Neural crest cell (in vitro differentiated cells): Measurements from ENCODE around the gene AKAP6. TPM values are rescaled to one million over a fixed set of nuclear protein-coding genes. Genes with fewer than 3 reads are reported as not detected.

Experiments used
- DNase-seq: peaks from one replicate; pipeline ENCODE4 v3.0.0; 2021; ENCODE audit warnings: low read depth, mixed read lengths, low spot score
- H3K27ac Mint-ChIP-seq: one replicate; pipeline ENCODE4 v1.8.0; 2021; ENCODE audit warnings: mild to moderate bottlenecking, mixed read lengths; ENCODE audit not compliant: unreplicated experiment
- H3K27me3 Mint-ChIP-seq: 2 replicates; pipeline ENCODE4 v1.8.0; 2021; ENCODE audit warnings: low read depth, mild to moderate bottlenecking, mixed read lengths
- H3K36me3 Mint-ChIP-seq: 2 replicates; pipeline ENCODE4 v1.8.0; 2021; ENCODE audit warnings: low read depth, mild to moderate bottlenecking, mixed read lengths
- H3K4me1 Mint-ChIP-seq: 2 replicates; pipeline ENCODE4 v1.8.0; 2021; ENCODE audit warnings: mixed read lengths
- H3K4me3 Mint-ChIP-seq: one replicate; pipeline ENCODE4 v1.8.0; 2021; ENCODE audit warnings: mild to moderate bottlenecking, mixed read lengths
- H3K9me3 Mint-ChIP-seq: 2 replicates; pipeline ENCODE4 v1.8.0; 2021; ENCODE audit warnings: mixed read lengths
- CTCF ChIP-seq: fragments of 200-600 bp; sonication (generic); conservative IDR thresholded peaks from 2 replicates; pipeline ENCODE4 v1.5.0; 2021; ENCODE audit warnings: antibody characterized with exemption, mild to moderate bottlenecking
- total RNA-seq: library from RNA; stranded (reverse); gene quantifications from 2 replicates; pipeline ENCODE4 v1.2.1, GENCODE V29; 2021

Gene AKAP6
- total RNA-seq, 1 donor from 2014 or later: 9.4 TPM

- peaks cover 3% of the 10 kb centered on the region for H3K9me3 Mint-ChIP-seq
Measured at GRCh38 chr14:32846821-32847365, 517.8 kb downstream of the AKAP6 start.

GRCh38 chr14:32847867-32848266, 518.8 kb downstream of the AKAP6 start:
- Mint-ChIP-seq H3K4me3 (no peak overlapping the region), H3K9me3 (peaks cover 3% of the 10 kb centered on the region)
- DNase-seq: no peak

More at GRCh38 chr14:32846821-32847365, 517.8 kb downstream of the AKAP6 start:
- H3K4me1 Mint-ChIP-seq: no peaks in the 10 kb centered on the region
- H3K4me3 Mint-ChIP-seq: no peak overlapping the region
- DNase-seq: no peak
- no peak overlapping the region for H3K27ac Mint-ChIP-seq
- H3K27me3 Mint-ChIP-seq: no peaks in the 10 kb centered on the region
- H3K36me3 Mint-ChIP-seq: no peaks in the 10 kb centered on the region
- TF ChIP-seq CTCF: no peak

GRCh38 chr14:32865827-32866376, 536.8 kb downstream of the AKAP6 start:
- no peak overlapping the region for H3K4me3 Mint-ChIP-seq
- no peak for TF ChIP-seq CTCF
- DNase-seq: no peak
- no peaks in the 10 kb centered on the region for H3K9me3 Mint-ChIP-seq
- H3K4me1 Mint-ChIP-seq: no peaks in the 10 kb centered on the region
- no peaks in the 10 kb centered on the region for H3K27me3 Mint-ChIP-seq
- peaks cover 2% of the 10 kb centered on the region for H3K36me3 Mint-ChIP-seq
- H3K27ac Mint-ChIP-seq: no peak overlapping the region

More at GRCh38 chr14:32847867-32848266, 518.8 kb downstream of the AKAP6 start:
- TF ChIP-seq CTCF: no peak
- Mint-ChIP-seq H3K36me3 (peaks cover 1% of the 10 kb centered on the region), H3K4me1 (no peaks in the 10 kb centered on the region), H3K27ac (no peak overlapping the region), H3K27me3 (no peaks in the 10 kb centered on the region)

GRCh38 chr14:32883188-32883587, 554.1 kb downstream of the AKAP6 start:
- H3K9me3 Mint-ChIP-seq: no peaks in the 10 kb centered on the region

More at GRCh38 chr14:32883188-32883587, 554.1 kb downstream of the AKAP6 start:
- peaks cover 4% of the 10 kb centered on the region for H3K4me1 Mint-ChIP-seq
- no peak overlapping the region for H3K4me3 Mint-ChIP-seq
- no peak for TF ChIP-seq CTCF
- DNase-seq: no peak
- H3K27me3 Mint-ChIP-seq: no peaks in the 10 kb centered on the region
- H3K36me3 Mint-ChIP-seq: no peaks in the 10 kb centered on the region
- H3K27ac Mint-ChIP-seq: no peak overlapping the region

Other genes starting within 250 kb of the AKAP6 start
- not detected in 2 replicates for gene RNU6-7, start 127.3 kb upstream of the AKAP6 start, total RNA-seq
- gene RNU6-8, start 126.0 kb upstream of the AKAP6 start, total RNA-seq: not detected in 2 replicates